T-helper 1 cell (primary cell): Measurements from ENCODE around the gene LRRC17.

Experiments used
- DNase-seq, 5 donors: peaks; one replicate each; pipeline ENCODE4 v3.0.0-alpha.2; 2012 to 2020

Gene LRRC17

GRCh38 chr7:102990642-102991041 is 77.8 kb downstream of the LRRC17 start:
- no peak for DNase-seq

GRCh38 chr7:102991077-102991539 is 78.3 kb downstream of the LRRC17 start:
- DNase-seq, result no peak

GRCh38 chr7:102991540-102992214 is 78.9 kb downstream of the LRRC17 start:
- DNase-seq, result peak in 1 of 5 donors; percentile 14

- DNase-seq, result no peak
Measured at GRCh38 chr7:102992509-102992937, 79.7 kb downstream of the LRRC17 start.

GRCh38 chr7:102992938-102993717 is 80.3 kb downstream of the LRRC17 start:
- peak in 1 of 5 donors; percentile 26 for DNase-seq

- no peak for DNase-seq
Measured at GRCh38 chr7:102993718-102994029, 80.9 kb downstream of the LRRC17 start.

- no peak for DNase-seq
Measured at GRCh38 chr7:102994567-102994966, 81.8 kb downstream of the LRRC17 start.
